ENCODE results near the gene EHMT2. TPM values are rescaled to one million over a fixed set of nuclear protein-coding genes. Genes with fewer than 3 reads are reported as not detected.

Gene EHMT2
- total and polyA plus RNA-seq, 2 of the 13 experiments (the other 11 are each of a cell fraction or from before 2014, with no cell fraction given): 55.2 to 69.2 TPM

DNA sequence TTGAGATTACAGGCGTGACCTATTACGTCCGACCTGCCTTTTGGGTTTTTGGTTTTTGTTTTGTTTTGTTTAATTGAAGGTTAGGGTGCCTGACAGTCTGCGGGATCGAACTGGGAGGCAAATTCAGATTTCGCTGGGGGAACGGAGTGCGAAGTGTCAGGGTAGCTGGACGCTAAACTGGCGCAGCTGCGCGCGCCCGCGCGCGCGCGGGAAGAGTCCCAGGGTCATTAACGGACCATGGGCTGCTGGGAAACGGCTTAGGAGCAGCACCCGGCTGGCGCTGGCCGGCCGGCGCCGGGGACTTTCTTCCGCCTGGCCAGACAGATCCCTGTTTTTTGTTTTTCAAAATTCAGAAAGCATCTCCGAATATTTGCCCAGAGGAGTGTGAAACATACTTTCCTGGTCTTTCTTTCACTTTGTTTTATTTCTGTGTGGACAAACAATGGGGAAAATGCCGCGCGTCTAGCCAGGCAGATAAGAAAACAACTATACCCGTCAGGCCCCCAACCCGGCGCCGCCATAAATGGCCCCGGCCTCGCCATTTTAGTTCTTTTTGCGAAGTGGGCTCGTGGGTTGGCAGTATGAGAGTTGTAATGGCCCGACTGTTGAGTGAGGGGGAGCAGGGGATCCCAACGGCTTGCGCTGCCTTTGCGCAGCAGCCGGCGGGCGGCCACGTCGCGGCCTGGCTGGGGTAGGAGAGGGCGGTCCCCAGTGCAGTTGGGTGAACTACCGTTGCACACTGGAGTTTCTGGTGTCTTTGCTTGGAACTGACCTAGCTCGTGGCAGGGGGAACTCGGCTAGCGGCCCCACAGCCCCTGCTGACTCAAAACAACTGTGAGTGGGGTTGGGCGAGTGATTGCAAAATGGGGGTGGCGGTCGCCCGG is 62.9 kb downstream of the EHMT2 start (continued):
- TF ChIP-seq, protein P1, sequence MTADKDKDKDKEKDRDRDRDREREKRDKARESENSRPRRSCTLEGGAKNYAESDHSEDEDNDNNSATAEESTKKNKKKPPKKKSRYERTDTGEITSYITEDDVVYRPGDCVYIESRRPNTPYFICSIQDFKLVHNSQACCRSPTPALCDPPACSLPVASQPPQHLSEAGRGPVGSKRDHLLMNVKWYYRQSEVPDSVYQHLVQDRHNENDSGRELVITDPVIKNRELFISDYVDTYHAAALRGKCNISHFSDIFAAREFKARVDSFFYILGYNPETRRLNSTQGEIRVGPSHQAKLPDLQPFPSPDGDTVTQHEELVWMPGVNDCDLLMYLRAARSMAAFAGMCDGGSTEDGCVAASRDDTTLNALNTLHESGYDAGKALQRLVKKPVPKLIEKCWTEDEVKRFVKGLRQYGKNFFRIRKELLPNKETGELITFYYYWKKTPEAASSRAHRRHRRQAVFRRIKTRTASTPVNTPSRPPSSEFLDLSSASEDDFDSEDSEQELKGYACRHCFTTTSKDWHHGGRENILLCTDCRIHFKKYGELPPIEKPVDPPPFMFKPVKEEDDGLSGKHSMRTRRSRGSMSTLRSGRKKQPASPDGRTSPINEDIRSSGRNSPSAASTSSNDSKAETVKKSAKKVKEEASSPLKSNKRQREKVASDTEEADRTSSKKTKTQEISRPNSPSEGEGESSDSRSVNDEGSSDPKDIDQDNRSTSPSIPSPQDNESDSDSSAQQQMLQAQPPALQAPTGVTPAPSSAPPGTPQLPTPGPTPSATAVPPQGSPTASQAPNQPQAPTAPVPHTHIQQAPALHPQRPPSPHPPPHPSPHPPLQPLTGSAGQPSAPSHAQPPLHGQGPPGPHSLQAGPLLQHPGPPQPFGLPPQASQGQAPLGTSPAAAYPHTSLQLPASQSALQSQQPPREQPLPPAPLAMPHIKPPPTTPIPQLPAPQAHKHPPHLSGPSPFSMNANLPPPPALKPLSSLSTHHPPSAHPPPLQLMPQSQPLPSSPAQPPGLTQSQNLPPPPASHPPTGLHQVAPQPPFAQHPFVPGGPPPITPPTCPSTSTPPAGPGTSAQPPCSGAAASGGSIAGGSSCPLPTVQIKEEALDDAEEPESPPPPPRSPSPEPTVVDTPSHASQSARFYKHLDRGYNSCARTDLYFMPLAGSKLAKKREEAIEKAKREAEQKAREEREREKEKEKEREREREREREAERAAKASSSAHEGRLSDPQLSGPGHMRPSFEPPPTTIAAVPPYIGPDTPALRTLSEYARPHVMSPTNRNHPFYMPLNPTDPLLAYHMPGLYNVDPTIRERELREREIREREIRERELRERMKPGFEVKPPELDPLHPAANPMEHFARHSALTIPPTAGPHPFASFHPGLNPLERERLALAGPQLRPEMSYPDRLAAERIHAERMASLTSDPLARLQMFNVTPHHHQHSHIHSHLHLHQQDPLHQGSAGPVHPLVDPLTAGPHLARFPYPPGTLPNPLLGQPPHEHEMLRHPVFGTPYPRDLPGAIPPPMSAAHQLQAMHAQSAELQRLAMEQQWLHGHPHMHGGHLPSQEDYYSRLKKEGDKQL (CRISPR knock-in tag; IDR thresholded peaks at IDR 0.05; ENCODE audit: low read depth): peak; percentile 65; the same call in 1 of the 2 replicates
- TF ChIP-seq ZNF20 (CRISPR knock-in tag; IDR thresholded peaks at IDR 0.05) (peak; percentile 78; the same call in 1 of the 2 replicates), TBX3 (IDR thresholded peaks at IDR 0.05; ENCODE audit: borderline replicate concordance) (0 out of 2 replicates have a peak, but pooled peaks have one; percentile 34), ETV5 (CRISPR knock-in tag; IDR thresholded peaks at IDR 0.05; ENCODE audit: borderline replicate concordance) (peak; percentile 27; the same call in 1 of the 2 replicates), ZC3H4 (CRISPR knock-in tag; IDR thresholded peaks at IDR 0.05; ENCODE audit: borderline replicate concordance) (no peak; the same call in 1 of the 2 replicates), FIP1L1 (IDR thresholded peaks at IDR 0.05; ENCODE audit: borderline replicate concordance, insufficient read depth, low read depth, low read length) (no peak; the same call in 1 of the 2 replicates), ZNF431 (CRISPR knock-in tag; IDR thresholded peaks at IDR 0.05; ENCODE audit: borderline replicate concordance, low read depth) (peak; percentile 41), FOXP1 (IDR thresholded peaks at IDR 0.05) (0 out of 2 replicates have a peak, but pooled peaks have one; percentile 28), FOXP1 (CRISPR knock-in tag; IDR thresholded peaks at IDR 0.05) (peak; percentile 22; the same call in 1 of the 2 replicates), ZEB1 (IDR thresholded peaks at IDR 0.05; ENCODE audit: insufficient replicate concordance, low read depth) (peak; percentile 37), TCF7L2 (IDR thresholded peaks at IDR 0.05; ENCODE audit: low read depth, low read length) (no peak), HNF4A (CRISPR knock-in tag; IDR thresholded peaks at IDR 0.05) (peak; percentile 67), CREB3 (CRISPR knock-in tag; IDR thresholded peaks at IDR 0.05) (peak; percentile 65), ZNF670 (CRISPR knock-in tag; IDR thresholded peaks at IDR 0.05; ENCODE audit: borderline replicate concordance) (0 out of 2 replicates have a peak, but pooled peaks have one; percentile 11), KLF16 (CRISPR knock-in tag; IDR thresholded peaks at IDR 0.05) (peak in 1 of 2 experiments; percentile 90; a peak in 2 of 4 replicates), PRMT3 (CRISPR knock-in tag; IDR thresholded peaks at IDR 0.05; ENCODE audit: borderline replicate concordance, low read depth) (no peak), GATAD1 (CRISPR knock-in tag; IDR thresholded peaks at IDR 0.05) (peak; percentile 73)
- TF ChIP-seq, protein P2, sequence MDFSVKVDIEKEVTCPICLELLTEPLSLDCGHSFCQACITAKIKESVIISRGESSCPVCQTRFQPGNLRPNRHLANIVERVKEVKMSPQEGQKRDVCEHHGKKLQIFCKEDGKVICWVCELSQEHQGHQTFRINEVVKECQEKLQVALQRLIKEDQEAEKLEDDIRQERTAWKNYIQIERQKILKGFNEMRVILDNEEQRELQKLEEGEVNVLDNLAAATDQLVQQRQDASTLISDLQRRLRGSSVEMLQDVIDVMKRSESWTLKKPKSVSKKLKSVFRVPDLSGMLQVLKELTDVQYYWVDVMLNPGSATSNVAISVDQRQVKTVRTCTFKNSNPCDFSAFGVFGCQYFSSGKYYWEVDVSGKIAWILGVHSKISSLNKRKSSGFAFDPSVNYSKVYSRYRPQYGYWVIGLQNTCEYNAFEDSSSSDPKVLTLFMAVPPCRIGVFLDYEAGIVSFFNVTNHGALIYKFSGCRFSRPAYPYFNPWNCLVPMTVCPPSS (IDR thresholded peaks at IDR 0.05): no peak
- TF ChIP-seq, protein P3, sequence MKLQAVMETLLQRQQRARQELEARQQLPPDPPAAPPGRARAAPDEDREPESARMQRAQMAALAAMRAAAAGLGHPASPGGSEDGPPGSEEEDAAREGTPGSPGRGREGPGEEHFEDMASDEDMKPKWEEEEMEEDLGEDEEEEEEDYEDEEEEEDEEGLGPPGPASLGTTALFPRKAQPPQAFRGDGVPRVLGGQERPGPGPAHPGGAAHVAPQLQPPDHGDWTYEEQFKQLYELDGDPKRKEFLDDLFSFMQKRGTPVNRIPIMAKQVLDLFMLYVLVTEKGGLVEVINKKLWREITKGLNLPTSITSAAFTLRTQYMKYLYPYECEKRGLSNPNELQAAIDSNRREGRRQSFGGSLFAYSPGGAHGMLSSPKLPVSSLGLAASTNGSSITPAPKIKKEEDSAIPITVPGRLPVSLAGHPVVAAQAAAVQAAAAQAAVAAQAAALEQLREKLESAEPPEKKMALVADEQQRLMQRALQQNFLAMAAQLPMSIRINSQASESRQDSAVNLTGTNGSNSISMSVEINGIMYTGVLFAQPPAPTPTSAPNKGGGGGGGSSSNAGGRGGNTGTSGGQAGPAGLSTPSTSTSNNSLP (IDR thresholded peaks at IDR 0.05; ENCODE audit: low read depth, low read length): no peak; the same call in 1 of the 2 replicates

Data from HepG2 (cell line).